WERI-Rb-1 (cell line): Measurements from ENCODE around the gene LSS.
A peak's percentile ranks its signal among the peaks of the same experiment; 100 is the strongest.

Source experiments
- DNase-seq: peaks from one replicate; pipeline ENCODE4 v3.0.0-alpha.2; 2020
- H3K27ac ChIP-seq: fragments of 250-450 bp; sonication (Bioruptor Pico); 2 replicates; pipeline ENCODE4 v1.5.1; 2020; ENCODE audit warnings: mild to moderate bottlenecking, moderate library complexity
- H3K27me3 ChIP-seq: fragments of 250-450 bp; sonication (Bioruptor Pico); 2 replicates; pipeline ENCODE4 v1.5.1; 2021; ENCODE audit warnings: mild to moderate bottlenecking, low read depth, moderate library complexity; ENCODE audit not compliant: insufficient read depth, severe bottlenecking
- H3K36me3 ChIP-seq: fragments of 250-450 bp; sonication (Bioruptor Pico); 2 replicates; pipeline ENCODE4 v1.5.1; 2020; ENCODE audit warnings: mild to moderate bottlenecking, moderate library complexity
- H3K4me3 ChIP-seq: 2 replicates; pipeline ENCODE4 v1.5.1; 2011; ENCODE audit warnings: low read depth, mild to moderate bottlenecking, control low read depth, low read length
- H3K9me3 ChIP-seq: fragments of 250-450 bp; sonication (Bioruptor Pico); 2 replicates; pipeline ENCODE4 v1.5.1; 2021; ENCODE audit warnings: mild to moderate bottlenecking, moderate library complexity; ENCODE audit not compliant: severe bottlenecking
- CTCF ChIP-seq: IDR thresholded peaks from 2 replicates; pipeline ENCODE4 v1.5.1; 2011; ENCODE audit warnings: low read depth, mild to moderate bottlenecking, control low read depth, inconsistent platforms, low read length

LSS gene

DNA sequence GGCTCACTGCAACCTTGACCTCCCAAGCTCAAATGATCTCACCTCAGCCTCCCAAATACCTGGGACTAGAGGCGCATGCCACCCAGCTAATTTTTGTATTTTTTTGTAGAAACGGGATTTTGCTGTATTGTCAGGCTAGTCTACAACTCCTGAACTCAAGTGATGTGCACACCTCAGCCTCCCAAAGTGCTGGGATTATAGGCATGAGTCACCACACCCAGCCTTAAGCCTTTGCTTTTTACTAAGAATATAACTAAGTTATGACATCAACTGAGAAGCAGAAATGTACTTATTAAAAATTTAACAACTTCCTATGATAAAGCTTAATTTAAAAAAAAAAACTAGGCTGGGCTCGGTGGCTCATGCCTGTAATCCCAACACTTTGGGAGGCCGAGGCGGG is 8.9 kb upstream of the LSS start:
- no peaks in the 10 kb centered on the region for H3K27me3 ChIP-seq
- H3K27ac ChIP-seq, result no peak overlapping the region
- no peak for DNase-seq
- no peak overlapping the region for H3K4me3 ChIP-seq
- H3K36me3 ChIP-seq, result peaks cover 82% of the 10 kb centered on the region
- no peak for TF ChIP-seq CTCF
- H3K9me3 ChIP-seq, result no peaks in the 10 kb centered on the region

DNA sequence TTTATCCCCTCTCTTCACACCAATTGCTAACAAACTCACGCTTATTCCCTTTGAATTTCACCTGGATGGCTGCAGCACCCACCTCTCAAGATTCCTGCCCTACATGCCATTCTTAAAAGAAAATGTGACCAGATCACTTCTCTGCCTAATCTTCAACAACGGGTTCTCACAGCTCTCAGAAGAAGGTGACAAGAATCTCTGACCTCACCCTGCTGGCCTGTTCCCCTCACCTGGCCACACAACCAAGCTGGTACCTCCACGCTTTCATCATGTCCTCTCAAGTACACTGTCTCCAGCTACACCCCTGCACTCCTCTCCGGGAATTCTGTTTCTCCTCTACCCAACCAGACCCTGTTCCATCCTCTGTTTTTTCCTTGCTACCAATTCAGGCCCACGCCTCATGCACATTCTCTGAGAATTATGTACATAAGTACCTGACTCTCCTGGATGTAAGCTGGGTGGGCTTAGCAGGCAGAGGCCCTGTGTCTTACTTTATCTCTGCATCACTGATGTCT is 5.9 kb upstream of the LSS start:
- no peak for DNase-seq
- Histone ChIP-seq H3K27ac (no peak overlapping the region), H3K4me3 (no peak overlapping the region), H3K27me3 (no peaks in the 10 kb centered on the region), H3K9me3 (peaks cover 3% of the 10 kb centered on the region), H3K36me3 (peaks cover 83% of the 10 kb centered on the region)
- TF ChIP-seq CTCF, result no peak

DNA sequence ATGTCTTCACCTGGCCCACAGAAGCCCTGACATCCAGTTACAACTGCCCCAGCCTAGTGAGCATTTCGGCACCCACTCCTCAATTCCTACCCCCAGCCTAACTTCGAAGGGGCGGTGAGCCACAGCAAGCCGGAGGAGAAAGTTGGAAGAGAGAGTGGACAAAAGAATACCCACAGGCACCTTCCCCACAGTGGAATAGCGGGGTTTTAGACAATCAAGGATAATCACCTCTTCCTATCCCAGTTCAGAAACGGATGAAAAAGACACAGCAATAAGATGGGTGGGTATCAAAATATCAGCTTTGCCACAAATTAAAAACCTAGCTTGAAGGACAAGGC is 1.3 kb upstream of the LSS start:
- H3K27ac ChIP-seq, result no peak overlapping the region; the same call in 1 of the 2 replicates

GRCh38 chr21:46229133-46229922 is 754 bp upstream of the LSS start:
- Histone ChIP-seq H3K27me3 (no peaks in the 10 kb centered on the region), H3K4me3 (peak overlapping the region; percentile 51), H3K36me3 (peaks cover 62% of the 10 kb centered on the region), H3K27ac (peak overlapping the region; percentile 88), H3K9me3 (peaks cover 9% of the 10 kb centered on the region)
- TF ChIP-seq CTCF, result peak; percentile 71
- DNase-seq, result no peak

More for the DNA sequence above, 1.3 kb upstream of the LSS start:
- H3K27me3 ChIP-seq, result no peaks in the 10 kb centered on the region
- TF ChIP-seq CTCF, result no peak
- peaks cover 9% of the 10 kb centered on the region for H3K9me3 ChIP-seq
- peak overlapping the region; percentile 51 for H3K4me3 ChIP-seq
- peaks cover 67% of the 10 kb centered on the region for H3K36me3 ChIP-seq
- DNase-seq, result no peak

GRCh38 chr21:46227811-46228344 is 696 bp downstream of the LSS start:
- H3K27ac ChIP-seq, result peak overlapping the region; percentile 90
- H3K36me3 ChIP-seq, result peaks cover 53% of the 10 kb centered on the region
- TF ChIP-seq CTCF, result no peak
- no peaks in the 10 kb centered on the region for H3K27me3 ChIP-seq
- H3K9me3 ChIP-seq, result peaks cover 9% of the 10 kb centered on the region
- DNase-seq, result no peak
- peak overlapping the region; percentile 74 for H3K4me3 ChIP-seq
